CD4-positive, alpha-beta T cell (primary cell): ENCODE data around the gene SPANXN2. TPM values are rescaled to one million over a fixed set of nuclear protein-coding genes. Genes with fewer than 3 reads are reported as not detected.

ENCODE experiments used
- ATAC-seq: fragments of 200-7000 bp; cut with Tn5 transposase; one replicate; pipeline ENCODE4 v1.10.0; 2022; ENCODE audit warnings: mild to moderate bottlenecking; ENCODE audit not compliant: poor library complexity
- CTCF ChIA-PET: fragments of 350-600 bp; sonication (Branson Sonifier 250); formaldehyde crosslinking; loops from one replicate; lab custom pipeline; 2021; ENCODE audit warnings: antibody characterized with exemption, inconsistent platforms; lab: Charles Lee
- POLR2A ChIA-PET: fragments of 350-600 bp; sonication (Branson Sonifier 250); formaldehyde crosslinking; loops from one replicate; lab custom pipeline; 2021; ENCODE audit warnings: antibody characterized with exemption, inconsistent platforms; lab: Charles Lee
- DNase-seq, 14 experiments: peaks; one replicate each; pipeline ENCODE4 v3.0.0-alpha.2; 2013 to 2020; ENCODE audit warnings: mixed read lengths in 2 of 14
- H3K27ac ChIP-seq, 2 donors: one replicate each; pipeline versions ENCODE4 v1.5.1 to v1.7.0; 2013; ENCODE audit warnings: low read length in 2 of 2, low read depth in 1 of 2, mild to moderate bottlenecking in 1 of 2
- H3K27me3 ChIP-seq, 2 experiments: 1 replicate in 1 of 2; 2 replicates in 1 of 2; pipeline versions ENCODE4 v1.6.1 to v1.7.0; 2013; ENCODE audit warnings: low read length in 2 of 2, control low read depth in 1 of 2, mild to moderate bottlenecking in 1 of 2, moderate library complexity in 1 of 2; ENCODE audit not compliant: insufficient read depth in 2 of 2, control insufficient read depth in 1 of 2
- H3K36me3 ChIP-seq: one replicate; pipeline ENCODE4 v1.6.1; 2013; ENCODE audit warnings: low read length, control low read depth; ENCODE audit not compliant: insufficient read depth
- H3K4me1 ChIP-seq: one replicate; pipeline ENCODE4 v1.6.1; 2013; ENCODE audit warnings: low read length, control low read depth; ENCODE audit not compliant: insufficient read depth
- H3K4me3 ChIP-seq: one replicate; pipeline ENCODE4 v1.5.1; 2013; ENCODE audit warnings: mild to moderate bottlenecking, low read length, moderate library complexity
- H3K9me3 ChIP-seq, 2 experiments: 1 replicate in 1 of 2; 2 replicates in 1 of 2; pipeline versions ENCODE4 v1.6.1 to v1.7.0; 2013; ENCODE audit warnings: low read length in 2 of 2, mild to moderate bottlenecking in 2 of 2, control low read depth in 1 of 2, moderate library complexity in 1 of 2; ENCODE audit not compliant: control insufficient read depth in 1 of 2, insufficient read depth in 1 of 2
- H3K27ac Mint-ChIP-seq: one replicate; pipeline ENCODE4 v1.8.0; 2020; ENCODE audit warnings: mixed read lengths
- H3K27me3 Mint-ChIP-seq: one replicate; pipeline ENCODE4 v1.8.0; 2021; ENCODE audit warnings: mixed read lengths
- H3K36me3 Mint-ChIP-seq: one replicate; pipeline ENCODE4 v1.8.0; 2021; ENCODE audit warnings: low read depth, mixed read lengths
- H3K4me1 Mint-ChIP-seq: one replicate; pipeline ENCODE4 v1.8.0; 2021; ENCODE audit warnings: low read depth, mixed read lengths
- H3K4me3 Mint-ChIP-seq: one replicate; pipeline ENCODE4 v1.8.0; 2020; ENCODE audit warnings: mild to moderate bottlenecking, mixed read lengths
- H3K9me3 Mint-ChIP-seq: one replicate; pipeline ENCODE4 v1.8.0; 2020; ENCODE audit warnings: mixed read lengths
- intact Hi-C, 2 experiments: fragments of 100-400 bp; cut with DNase I in 1 of 2; cut with micrococcal nuclease in 1 of 2; formaldehyde crosslinking; loops; one replicate each; pipeline versions ENCODE4 v1.15.1 to v1.9.0; 2023 to 2025; cut with DNase I, micrococcal nuclease
- total RNA-seq, 174 experiments: library from RNA in 2 of 174; stranded (reverse) in 2 of 174; gene quantifications; one replicate each; pipeline ENCODE4 v1.2.3 and lab custom pipeline; 2021 to 2026
- TF ChIP-seq, protein P1 (sequence below): fragments of 200-600 bp; IDR thresholded peaks from one replicate; pipeline ENCODE4 v1.8.0; 2022; ENCODE audit warnings: antibody characterized with exemption, mild to moderate bottlenecking

The SPANXN2 gene
- total RNA-seq, 2 experiments from 2014 or later: not detected

DNA sequence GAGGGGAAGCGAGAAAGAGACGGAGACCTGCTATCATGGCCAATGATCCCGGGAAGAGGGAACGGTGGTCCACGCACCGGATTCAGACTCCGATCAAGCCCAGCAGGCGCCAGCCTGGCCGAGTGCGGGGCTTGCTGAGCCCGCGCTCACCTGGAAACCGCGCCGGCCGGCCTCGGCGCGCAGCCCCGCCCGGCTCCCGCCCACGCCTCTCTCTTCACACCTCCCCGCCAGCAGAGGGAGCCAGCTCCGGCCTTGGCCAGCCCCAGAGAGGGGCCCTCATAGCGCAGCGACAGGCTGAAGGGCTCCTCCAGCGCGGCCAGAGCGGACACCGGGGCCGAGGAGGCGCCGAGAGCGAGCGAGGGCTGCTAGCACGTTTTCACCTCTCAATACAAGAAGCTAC, 36.8 kb upstream of the SPANXN2 start:
- H3K27ac ChIP-seq: no peak overlapping the region
- no peak for DNase-seq
- no peak for ATAC-seq
- no peaks in the 10 kb centered on the region for H3K4me1 ChIP-seq
- H3K4me3 ChIP-seq: no peak overlapping the region
- TF ChIP-seq, protein P1, sequence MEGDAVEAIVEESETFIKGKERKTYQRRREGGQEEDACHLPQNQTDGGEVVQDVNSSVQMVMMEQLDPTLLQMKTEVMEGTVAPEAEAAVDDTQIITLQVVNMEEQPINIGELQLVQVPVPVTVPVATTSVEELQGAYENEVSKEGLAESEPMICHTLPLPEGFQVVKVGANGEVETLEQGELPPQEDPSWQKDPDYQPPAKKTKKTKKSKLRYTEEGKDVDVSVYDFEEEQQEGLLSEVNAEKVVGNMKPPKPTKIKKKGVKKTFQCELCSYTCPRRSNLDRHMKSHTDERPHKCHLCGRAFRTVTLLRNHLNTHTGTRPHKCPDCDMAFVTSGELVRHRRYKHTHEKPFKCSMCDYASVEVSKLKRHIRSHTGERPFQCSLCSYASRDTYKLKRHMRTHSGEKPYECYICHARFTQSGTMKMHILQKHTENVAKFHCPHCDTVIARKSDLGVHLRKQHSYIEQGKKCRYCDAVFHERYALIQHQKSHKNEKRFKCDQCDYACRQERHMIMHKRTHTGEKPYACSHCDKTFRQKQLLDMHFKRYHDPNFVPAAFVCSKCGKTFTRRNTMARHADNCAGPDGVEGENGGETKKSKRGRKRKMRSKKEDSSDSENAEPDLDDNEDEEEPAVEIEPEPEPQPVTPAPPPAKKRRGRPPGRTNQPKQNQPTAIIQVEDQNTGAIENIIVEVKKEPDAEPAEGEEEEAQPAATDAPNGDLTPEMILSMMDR: no peak
- H3K27ac Mint-ChIP-seq: no peak overlapping the region
- no peaks in the 10 kb centered on the region for H3K27me3 Mint-ChIP-seq
- H3K27me3 ChIP-seq: no peaks in the 10 kb centered on the region
- CTCF ChIA-PET: no interaction called here
- no peak overlapping the region for H3K4me3 Mint-ChIP-seq
- intact Hi-C loops: no loop called here
- H3K9me3 Mint-ChIP-seq: no peaks in the 10 kb centered on the region
- POLR2A ChIA-PET: no interaction called here
- H3K36me3 ChIP-seq: no peaks in the 10 kb centered on the region
- H3K36me3 Mint-ChIP-seq: no peaks in the 10 kb centered on the region
- no peaks in the 10 kb centered on the region for H3K4me1 Mint-ChIP-seq
- peaks cover 0 to 10% of the 10 kb centered on the region in 2 experiments for H3K9me3 ChIP-seq

DNA sequence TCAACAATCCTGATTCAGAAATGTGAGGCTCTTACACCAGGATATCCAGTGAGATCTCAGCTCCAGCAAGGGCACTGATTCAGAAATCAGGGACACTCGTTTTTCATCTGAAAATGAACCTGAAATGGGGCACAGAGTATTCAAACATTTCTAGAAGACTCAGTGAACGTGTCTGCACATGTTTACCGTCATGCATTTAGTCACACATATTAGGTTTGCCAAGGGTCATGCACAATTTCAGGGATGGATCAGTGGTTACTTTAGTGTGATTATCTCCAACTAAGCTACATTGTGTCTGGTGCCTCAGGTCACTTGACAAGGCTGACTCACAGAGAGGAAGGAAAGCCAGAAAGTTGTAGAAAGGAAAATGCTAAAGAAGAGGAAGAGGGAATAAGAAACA, 33.6 kb upstream of the SPANXN2 start:
- H3K4me3 ChIP-seq: no peak overlapping the region

DNA sequence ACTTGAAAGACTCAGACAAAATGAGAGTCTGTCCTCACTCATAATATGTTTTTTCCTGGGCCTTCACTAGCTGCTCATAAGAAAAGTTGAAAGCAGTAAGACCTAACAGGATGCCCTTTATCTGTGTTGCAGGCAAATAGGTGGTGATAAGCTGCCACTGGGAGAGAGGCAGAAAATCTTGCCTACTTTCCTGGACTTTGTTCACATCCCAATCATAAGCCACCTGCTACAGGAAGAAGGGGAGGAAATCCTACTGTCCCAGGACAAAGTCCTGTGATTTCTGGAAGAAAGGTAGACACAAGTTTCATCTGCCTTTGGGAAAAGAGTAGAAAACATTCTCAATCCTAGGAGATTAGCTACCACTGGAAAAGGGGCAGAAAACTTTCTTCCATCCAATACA, 13.3 kb upstream of the SPANXN2 start:
- ATAC-seq (no peak), DNase-seq (no peak)
- ChIA-PET POLR2A (no interaction called here), CTCF (no interaction called here)
- no peaks in the 10 kb centered on the region for H3K27me3 Mint-ChIP-seq
- no peaks in the 10 kb centered on the region for H3K4me1 ChIP-seq
- H3K27ac ChIP-seq: no peak overlapping the region
- intact Hi-C loops: no loop called here
- no peak overlapping the region for H3K4me3 Mint-ChIP-seq
- TF ChIP-seq, protein P1: no peak
- H3K9me3 Mint-ChIP-seq: no peaks in the 10 kb centered on the region
- H3K36me3 Mint-ChIP-seq: no peaks in the 10 kb centered on the region
- H3K4me1 Mint-ChIP-seq: no peaks in the 10 kb centered on the region
- H3K9me3 ChIP-seq: no peaks in the 10 kb centered on the region
- no peak overlapping the region for H3K27ac Mint-ChIP-seq
- H3K36me3 ChIP-seq: no peaks in the 10 kb centered on the region
- H3K4me3 ChIP-seq: no peak overlapping the region
- no peaks in the 10 kb centered on the region for H3K27me3 ChIP-seq

More for the DNA sequence above, 33.6 kb upstream of the SPANXN2 start:
- ATAC-seq (no peak), DNase-seq (no peak)
- ChIA-PET POLR2A (no interaction called here), CTCF (no interaction called here)
- H3K4me3 Mint-ChIP-seq: no peak overlapping the region
- H3K4me1 ChIP-seq: no peaks in the 10 kb centered on the region
- TF ChIP-seq, protein P1: no peak
- no peaks in the 10 kb centered on the region for H3K27me3 Mint-ChIP-seq
- no peaks in the 10 kb centered on the region for H3K27me3 ChIP-seq
- peaks cover 0 to 10% of the 10 kb centered on the region in 2 experiments for H3K9me3 ChIP-seq
- no peaks in the 10 kb centered on the region for H3K4me1 Mint-ChIP-seq
- no peaks in the 10 kb centered on the region for H3K36me3 ChIP-seq
- no peaks in the 10 kb centered on the region for H3K9me3 Mint-ChIP-seq
- no peak overlapping the region for H3K27ac ChIP-seq
- intact Hi-C loops: no loop called here
- H3K36me3 Mint-ChIP-seq: no peaks in the 10 kb centered on the region
- H3K27ac Mint-ChIP-seq: no peak overlapping the region
